HG03460 (cell line): Measurements from ENCODE around the gene CHRNB1.

Experiments
- ATAC-seq: cut with Tn5 transposase; IDR thresholded peaks from one replicate; pipeline ENCODE4 v1.9.1; 2021; ENCODE audit not compliant: unreplicated experiment

CHRNB1 gene

DNA sequence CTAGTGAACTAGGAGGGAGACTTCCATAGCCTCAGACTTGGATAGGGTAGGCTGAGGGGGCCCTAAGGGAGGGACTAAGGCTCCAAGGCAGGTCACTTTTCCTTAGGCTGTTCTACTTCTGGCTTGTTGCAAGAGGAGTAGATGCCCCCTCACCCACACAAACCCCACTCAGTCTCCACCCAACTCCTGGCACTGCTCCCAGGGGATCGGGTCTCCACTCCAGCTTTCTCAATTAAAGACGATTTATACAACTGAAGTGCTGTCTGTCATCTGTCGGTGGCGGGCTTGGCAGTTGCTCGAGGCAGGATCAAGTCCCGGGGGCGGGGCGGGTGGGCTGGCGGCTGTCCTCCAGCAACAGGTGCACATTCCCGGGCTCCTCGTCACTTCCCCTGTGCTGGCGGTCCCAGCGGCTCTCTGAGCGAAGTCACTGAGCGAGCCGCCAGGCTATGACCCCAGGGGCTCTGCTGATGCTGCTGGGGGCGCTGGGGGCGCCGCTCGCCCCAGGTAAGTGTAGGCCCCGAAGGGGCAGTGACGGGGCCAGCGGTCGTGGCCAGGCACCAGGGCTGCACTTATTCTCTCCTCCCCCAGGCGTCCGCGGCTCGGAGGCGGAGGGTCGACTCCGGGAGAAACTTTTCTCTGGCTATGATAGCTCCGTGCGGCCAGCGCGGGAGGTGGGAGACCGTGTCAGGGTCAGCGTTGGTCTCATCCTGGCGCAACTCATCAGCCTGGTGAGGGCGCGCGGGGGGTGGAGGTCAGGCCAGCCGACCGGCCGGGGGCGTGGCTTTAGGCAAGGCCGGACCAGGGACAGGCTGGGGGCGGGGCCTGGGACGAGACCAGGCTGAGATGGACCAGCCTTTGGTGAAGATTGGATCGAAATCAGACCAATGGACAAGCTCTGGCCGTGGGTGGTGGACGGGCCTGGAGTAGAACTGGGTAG, at the start of gene CHRNB1:
Gene CHRNB1, plus strand, starts transcription at position 380 of the 937 bp plus-strand sequence. Its CDS starts 67 bp downstream, at position 447.
- ATAC-seq, result peak; percentile 46

DNA sequence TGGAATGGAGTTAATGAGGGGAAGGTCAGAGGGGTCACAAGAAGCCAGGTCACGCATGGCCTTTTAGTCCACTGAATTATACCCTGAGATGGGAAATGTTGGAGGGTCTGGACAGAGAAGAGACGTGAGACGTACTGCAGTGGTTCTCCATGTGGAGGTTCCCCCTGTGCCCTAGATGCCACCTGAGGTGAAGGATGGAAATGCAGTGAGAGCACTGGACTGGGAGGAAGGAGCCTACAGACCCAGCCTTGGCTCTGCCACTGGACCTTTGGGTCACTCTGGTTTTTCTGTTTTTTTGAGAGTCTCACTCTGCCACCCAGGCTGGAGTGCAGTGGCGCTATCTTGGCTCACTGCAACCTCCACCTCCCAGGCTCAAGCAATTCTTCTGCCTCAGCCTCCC, 48.7 kb upstream of the CHRNB1 start:
- ATAC-seq, result no peak

DNA sequence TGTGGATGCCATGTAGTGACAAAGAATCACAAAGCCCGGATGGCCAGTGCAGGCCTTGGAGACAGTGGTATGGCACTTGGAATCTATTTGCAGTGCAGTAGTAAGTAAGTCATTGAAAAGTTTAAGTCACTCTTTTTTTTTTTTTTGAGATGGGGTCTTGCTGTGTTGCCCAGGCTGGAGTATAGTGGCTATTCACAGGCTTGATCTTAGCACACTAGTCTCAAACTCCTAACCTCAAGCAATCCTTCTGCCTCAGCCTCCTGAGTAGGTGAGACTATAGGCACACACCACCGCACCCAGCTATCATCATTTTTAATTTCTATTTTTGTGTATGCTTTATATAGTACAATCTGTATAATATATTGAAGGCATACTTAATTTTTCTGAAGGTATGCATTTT, 46.2 kb upstream of the CHRNB1 start:
- ATAC-seq, result no peak

- ATAC-seq, result no peak
Measured at GRCh38 chr17:7403043-7403726, 41.7 kb upstream of the CHRNB1 start.

GRCh38 chr17:7403727-7403976, 41.2 kb upstream of the CHRNB1 start:
- peak; percentile 20 for ATAC-seq

- peak; percentile 91 for ATAC-seq
Measured at GRCh38 chr17:7403977-7404736, 40.7 kb upstream of the CHRNB1 start, which contains the start of gene TMEM256. Gene TMEM256 (minus strand): TSS chr17:7404097. CDS start chr17:7404084, 13 bp downstream.

DNA sequence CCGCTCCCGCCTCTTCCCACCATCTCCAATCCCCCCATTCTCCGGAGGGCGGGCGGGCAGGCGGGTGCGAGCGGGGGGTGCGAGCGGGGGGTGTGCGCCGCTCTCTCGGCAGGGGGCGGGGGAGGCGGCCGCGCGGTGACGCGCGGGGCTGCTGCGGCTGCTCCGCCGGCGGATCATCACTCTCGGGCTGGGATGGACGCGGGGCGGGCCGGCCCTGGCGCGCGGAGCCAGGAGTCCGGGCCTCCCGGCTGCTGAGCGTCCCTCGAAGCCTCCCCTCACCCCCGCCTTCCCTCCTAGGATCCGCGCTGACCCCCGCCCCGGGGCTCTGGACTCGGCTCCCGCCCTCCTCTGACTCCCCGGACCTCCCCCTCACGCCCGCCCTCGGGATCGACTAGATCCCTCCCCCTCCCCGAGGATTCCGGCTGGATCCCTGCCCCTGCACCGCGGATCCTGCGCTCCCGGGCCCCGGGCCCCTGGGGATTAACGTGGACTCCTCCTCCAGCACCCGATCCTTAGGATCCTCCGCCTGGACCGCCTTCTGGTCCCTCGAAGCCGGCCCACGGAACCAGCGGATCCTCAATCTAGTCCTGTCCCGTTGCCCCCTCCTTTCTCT, 40.0 kb upstream of the CHRNB1 start:
- peak; percentile 4 for ATAC-seq

DNA sequence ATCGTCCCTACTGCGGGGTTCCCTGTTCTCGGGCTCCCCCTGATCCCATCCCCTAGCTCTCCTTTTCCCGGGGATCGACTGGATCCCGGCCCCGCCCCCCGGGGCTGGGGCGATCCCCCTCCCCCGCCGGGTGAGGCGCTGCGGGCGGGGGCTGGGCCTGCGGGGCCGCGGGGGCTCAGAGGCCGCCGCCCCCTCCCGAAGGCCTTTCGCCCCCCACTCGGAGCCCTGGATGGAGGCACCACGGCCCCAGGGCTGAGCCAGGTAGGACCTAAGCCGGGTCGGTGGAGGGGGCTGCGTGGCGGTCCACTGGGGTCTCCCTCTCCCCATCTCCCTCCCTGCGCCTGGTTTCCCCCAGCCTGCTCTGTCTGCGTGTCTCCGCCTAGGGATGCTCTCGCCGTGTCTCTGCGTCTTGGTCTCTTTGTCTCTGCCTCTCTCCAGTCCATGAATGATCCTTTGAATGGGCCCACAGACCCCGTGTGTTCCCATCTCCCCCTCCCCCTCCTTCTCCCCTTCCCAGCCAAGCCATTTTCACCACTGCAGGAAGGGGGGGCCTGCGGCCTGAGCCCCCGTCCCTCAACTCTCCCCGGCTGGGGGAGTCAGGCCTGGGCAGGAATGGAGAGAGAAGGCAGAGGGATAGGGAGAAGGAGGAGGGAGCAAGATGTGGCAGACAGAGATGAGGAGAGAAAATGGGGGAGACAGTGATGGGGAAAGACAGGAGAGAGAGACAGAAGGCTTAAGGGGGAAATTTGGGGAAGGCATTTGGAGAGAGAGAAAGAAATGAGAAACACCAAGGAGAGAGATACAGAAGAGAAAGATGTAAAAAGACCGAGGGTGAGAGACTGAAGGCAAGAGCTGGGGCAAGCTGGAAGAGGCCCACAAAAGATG, 39.3 kb upstream of the CHRNB1 start:
- ATAC-seq, result no peak

- no peak for ATAC-seq
Measured at GRCh38 chr17:7406235-7406825, 38.5 kb upstream of the CHRNB1 start.

GRCh38 chr17:7407082-7407481, 37.8 kb upstream of the CHRNB1 start:
- no peak for ATAC-seq

DNA sequence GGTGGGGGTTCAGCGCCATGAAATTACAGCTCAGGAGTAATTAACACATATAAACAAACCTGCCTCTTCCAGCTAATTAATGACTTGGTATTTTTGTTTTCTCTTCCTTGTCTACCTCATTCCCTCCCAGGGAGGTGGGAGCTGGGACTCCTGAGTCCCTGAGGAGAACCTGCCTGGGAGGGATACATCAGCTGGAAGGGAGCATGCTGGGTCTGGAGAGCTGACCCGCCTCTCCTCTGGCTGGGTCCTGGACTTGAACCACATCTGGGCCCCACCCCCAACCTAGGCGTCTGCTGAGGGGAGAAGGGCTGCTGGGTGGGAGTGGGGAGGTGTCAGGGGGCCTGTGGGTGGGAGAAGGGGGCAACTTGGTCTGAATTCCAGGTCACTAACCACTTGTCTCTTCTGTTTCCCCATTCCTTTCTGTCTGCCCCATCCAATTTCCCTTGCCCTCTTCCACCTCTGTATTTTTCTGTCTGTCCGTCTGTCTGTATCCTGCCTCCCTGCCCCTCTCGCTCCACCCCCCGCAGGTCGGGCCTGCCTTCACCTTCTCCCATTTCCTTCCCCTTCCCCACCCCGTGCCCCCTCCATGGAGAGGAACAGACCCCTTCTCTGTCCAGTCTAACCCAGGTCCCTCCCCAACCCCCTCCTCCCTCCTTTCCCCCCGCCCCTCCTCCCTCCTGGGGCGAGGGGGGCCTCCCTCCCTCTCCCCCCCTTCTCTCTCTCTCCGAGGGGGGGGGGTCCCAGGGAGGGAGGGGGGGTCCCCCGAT, 37.2 kb upstream of the CHRNB1 start, which contains the start of gene NLGN2:
Gene NLGN2, plus strand, starts transcription at position 361 of the 767 bp plus-strand sequence. CDS start 411 bp downstream, outside the sequence.
- no peak for ATAC-seq

- no peak for ATAC-seq
Measured at GRCh38 chr17:7408252-7408727, 36.6 kb upstream of the CHRNB1 start.

GRCh38 chr17:7408863-7409262, 36.0 kb upstream of the CHRNB1 start:
- no peak for ATAC-seq

DNA sequence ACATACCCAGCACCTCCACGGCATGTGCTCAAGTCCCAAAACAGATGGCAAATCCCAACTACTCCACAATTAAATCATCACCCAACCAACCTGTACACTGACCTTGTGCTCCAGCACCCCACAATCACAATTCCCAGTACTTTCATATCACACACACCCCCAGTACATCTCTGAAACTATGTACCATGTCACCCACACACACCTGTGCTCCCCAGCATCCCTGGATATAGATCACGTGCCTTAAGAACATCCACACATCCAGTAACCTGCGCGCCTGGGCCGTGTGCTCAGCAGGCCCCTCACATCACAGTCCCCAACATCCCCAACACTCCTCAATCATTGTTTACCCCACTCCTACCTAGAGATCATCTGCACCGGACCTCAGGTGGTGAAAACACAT, 35.1 kb upstream of the CHRNB1 start:
- ATAC-seq, result no peak

- no peak for ATAC-seq
Measured at GRCh38 chr17:7410634-7411426, 34.0 kb upstream of the CHRNB1 start.

DNA sequence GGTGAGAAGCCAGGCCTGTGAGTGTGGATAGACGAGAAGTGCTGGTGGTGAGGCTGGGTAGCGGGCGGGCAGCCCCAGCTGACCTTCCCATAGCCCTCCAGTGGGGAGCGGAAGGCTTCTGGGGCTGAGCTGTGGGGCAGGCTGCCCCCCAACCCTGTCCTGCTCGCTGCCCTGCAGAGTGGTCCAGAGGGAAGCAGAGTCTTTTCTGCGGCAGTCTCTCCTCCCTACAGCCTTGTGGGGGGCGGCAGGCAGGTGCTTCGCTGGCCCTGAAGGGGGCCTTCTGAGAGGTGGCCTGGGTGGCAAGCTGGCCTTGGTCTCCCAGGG, 33.5 kb upstream of the CHRNB1 start:
- ATAC-seq, result no peak

- no peak for ATAC-seq
Measured at GRCh38 chr17:7413346-7413985, 31.4 kb upstream of the CHRNB1 start.

- ATAC-seq, result no peak
Measured at GRCh38 chr17:7414837-7415236, 30.0 kb upstream of the CHRNB1 start.
